ENCODE measurements around the gene PRKCI. TPM values are rescaled to one million over a fixed set of nuclear protein-coding genes. Genes with fewer than 3 reads are reported as not detected.

The PRKCI gene
- polyA plus RNA-seq, 3 donors: 5.1 to 15.4 (median 11.6) TPM

DNA sequence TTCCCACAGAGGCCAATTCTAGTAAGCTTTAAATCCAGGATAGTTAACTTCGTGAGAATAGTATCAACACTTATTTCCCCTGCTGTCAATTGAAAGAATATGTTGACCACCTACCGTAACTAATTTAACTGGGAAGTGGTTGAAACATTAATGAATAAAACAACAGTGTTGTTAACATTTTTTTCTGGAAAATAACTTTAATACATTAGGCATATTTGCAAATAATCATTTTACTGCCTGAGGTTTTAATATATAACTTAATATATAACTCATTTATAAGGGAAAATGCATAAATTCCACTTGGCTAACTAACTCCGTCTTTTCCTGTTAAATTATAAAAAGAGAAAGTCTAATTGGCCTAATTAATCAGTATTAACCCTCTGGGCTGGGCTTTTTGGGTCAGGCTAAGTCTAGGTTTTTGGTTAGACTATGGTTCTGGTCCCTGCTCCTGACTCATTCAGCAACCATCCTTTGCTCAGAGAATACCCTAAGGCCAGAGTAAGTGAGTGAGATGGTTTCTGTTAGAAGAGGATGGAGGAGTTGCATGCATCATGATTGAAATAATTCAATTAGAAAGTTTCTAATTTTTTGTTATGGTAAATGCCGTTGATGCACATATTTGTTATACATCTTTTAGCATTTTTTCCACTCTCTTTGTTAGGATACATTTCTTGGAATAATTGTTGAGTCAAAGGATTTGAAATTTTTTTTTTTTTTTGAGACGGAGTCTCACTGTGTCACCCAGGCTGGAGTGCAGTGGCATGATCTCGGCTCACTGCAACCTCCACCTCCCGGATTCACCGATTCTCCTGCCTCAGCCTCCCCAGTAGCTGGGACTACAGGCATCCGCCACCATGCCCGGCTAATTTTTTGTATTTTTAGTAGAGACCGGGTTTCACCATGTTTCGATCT lies 124.5 kb downstream of the PRKCI start:
- Mint-ChIP-seq H3K9me3 (peaks cover 0 to 3% (median 0%) of the 10 kb centered on the region in 7 donors), H3K27me3 (ENCODE audit: low read depth in 3 of 3) (peaks cover 0 to 5% (median 2%) of the 10 kb centered on the region in 3 donors), H3K4me3 (no peak overlapping the region), H3K36me3 (no peaks in the 10 kb centered on the region), H3K4me1 (peaks cover 6% of the 10 kb centered on the region), H3K27ac (no peak overlapping the region)
- intact Hi-C loops (cut with micrococcal nuclease): no loop called here
- Histone ChIP-seq H3K9ac (ENCODE audit: insufficient read depth, low read length, poor library complexity, severe bottlenecking) (no peak overlapping the region), H3K79me2 (ENCODE audit: insufficient read depth, low read length) (no peaks in the 10 kb centered on the region), H3K4me1 (ENCODE audit: control insufficient read depth in 1 of 2, insufficient read depth in 2 of 2, low read length in 2 of 2) (no peaks in the 10 kb centered on the region), H3K4me3 (replicated peaks in 1 of 3; ENCODE audit: low read depth in 2 of 3, low read length in 3 of 3) (no peak overlapping the region), H4K20me1 (ENCODE audit: insufficient read depth, low read length) (no peaks in the 10 kb centered on the region), H3K27ac (ENCODE audit: low read depth in 1 of 2, low read length in 2 of 2) (no peak overlapping the region), H2AFZ (ENCODE audit: insufficient read depth, low read depth, low read length, poor library complexity, severe bottlenecking) (no peak overlapping the region), H3K27me3 (ENCODE audit: control insufficient read depth in 2 of 2, insufficient read depth in 2 of 2, low read length in 2 of 2) (no peaks in the 10 kb centered on the region), H3K4me2 (replicated peaks; ENCODE audit: extremely low read depth, low read length, poor library complexity, severe bottlenecking) (no peak overlapping the region), H3K9me3 (replicated peaks in 1 of 2; ENCODE audit: control insufficient read depth in 1 of 2, insufficient read depth in 1 of 2, low read length in 2 of 2) (no peaks in the 10 kb centered on the region), H3K36me3 (replicated peaks in 1 of 2; ENCODE audit: control insufficient read depth in 1 of 2, insufficient read depth in 2 of 2, low read length in 2 of 2) (no peaks in the 10 kb centered on the region)
- no peak for TF ChIP-seq CTCF (IDR thresholded peaks at IDR 0.05)
- 93% methylated on average over 3 of the region's 12 CpGs for WGBS (ENCODE audit: insufficient coverage)
- no peak for DNase-seq

GRCh38 chr3:170350515-170351413 lies 128.5 kb downstream of the PRKCI start:
- no peaks in the 10 kb centered on the region for H3K79me2 ChIP-seq (ENCODE audit: insufficient read depth, low read length)
- intact Hi-C loops (cut with micrococcal nuclease): loop anchor here in 1 of 2 donors (10.0 kb wide), 1 partner anchor 126 kb away; the partner anchor contains the start of gene PRKCI
- Mint-ChIP-seq H3K27ac (peak overlapping the region in 2 of 7 donors; percentile 5 to 41), H3K4me1 (peaks cover 25% of the 10 kb centered on the region), H3K36me3 (peaks cover 4 to 7% of the 10 kb centered on the region in 2 donors), H3K27me3 (ENCODE audit: low read depth in 3 of 3) (peaks cover 0 to 9% (median 6%) of the 10 kb centered on the region in 3 donors), H3K9me3 (no peaks in the 10 kb centered on the region), H3K4me3 (no peak overlapping the region)
- H2AFZ ChIP-seq (ENCODE audit: insufficient read depth, low read depth, low read length, poor library complexity, severe bottlenecking): no peak overlapping the region
- WGBS (ENCODE audit: insufficient coverage): 81% methylated on average over 5 of the region's 8 CpGs
- H3K4me2 ChIP-seq (replicated peaks; ENCODE audit: extremely low read depth, low read length, poor library complexity, severe bottlenecking): no peak overlapping the region
- H3K27ac ChIP-seq (ENCODE audit: low read depth in 1 of 2, low read length in 2 of 2): no peak overlapping the region
- H3K4me3 ChIP-seq (replicated peaks in 1 of 3; ENCODE audit: low read depth in 2 of 3, low read length in 3 of 3): no peak overlapping the region
- no peaks in the 10 kb centered on the region for H4K20me1 ChIP-seq (ENCODE audit: insufficient read depth, low read length)
- TF ChIP-seq CTCF (IDR thresholded peaks at IDR 0.05): no peak
- no peak overlapping the region for H3K9ac ChIP-seq (ENCODE audit: insufficient read depth, low read length, poor library complexity, severe bottlenecking)
- H3K27me3 ChIP-seq (ENCODE audit: control insufficient read depth in 2 of 2, insufficient read depth in 2 of 2, low read length in 2 of 2): no peaks in the 10 kb centered on the region
- DNase-seq: no peak
- no peaks in the 10 kb centered on the region for H3K36me3 ChIP-seq (replicated peaks in 1 of 2; ENCODE audit: control insufficient read depth in 1 of 2, insufficient read depth in 2 of 2, low read length in 2 of 2)
- no peaks in the 10 kb centered on the region for H3K9me3 ChIP-seq (replicated peaks in 1 of 2; ENCODE audit: control insufficient read depth in 1 of 2, insufficient read depth in 1 of 2, low read length in 2 of 2)
- peaks cover 18 to 29% of the 10 kb centered on the region in 2 donors for H3K4me1 ChIP-seq (ENCODE audit: control insufficient read depth in 1 of 2, insufficient read depth in 2 of 2, low read length in 2 of 2)
